Measurements from ENCODE around the gene TIAM1. TPM values are rescaled to one million over a fixed set of nuclear protein-coding genes. Genes with fewer than 3 reads are reported as not detected.

Gene TIAM1
- total RNA-seq, 1 experiment from 2014 or later = 3.7 TPM

DNA sequence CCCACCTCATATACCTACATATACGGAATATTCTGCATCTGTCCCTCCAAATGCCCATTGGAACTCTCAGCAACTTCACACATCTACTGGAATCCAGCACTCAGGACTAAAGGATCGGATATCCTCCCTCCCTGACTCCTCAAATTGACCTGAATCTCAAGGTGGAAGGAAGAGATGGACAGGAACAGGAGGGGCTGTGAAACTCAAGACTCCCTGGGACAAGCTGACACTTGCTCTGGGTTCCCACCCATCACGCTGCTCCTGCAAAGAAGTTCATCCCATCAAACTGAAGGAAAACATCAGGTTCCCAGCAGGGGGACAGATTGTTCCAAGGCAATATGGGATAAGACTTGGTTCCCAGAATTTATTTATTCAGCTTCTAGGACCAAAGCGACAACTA is 30.3 kb upstream of the TIAM1 start:
- POLR2A ChIA-PET = no interaction called here
- H3K27ac ChIP-seq (ENCODE audit: low read length) = no peak overlapping the region
- intact Hi-C loops (cut with micrococcal nuclease; ENCODE audit: unreplicated experiment) = no loop called here
- no peaks in the 10 kb centered on the region for H3K27me3 ChIP-seq (ENCODE audit: control insufficient read depth, insufficient read depth, low read length)
- H3K4me3 ChIP-seq (ENCODE audit: low read depth in 2 of 2, low read length in 2 of 2) = no peak overlapping the region
- BruUV-seq (replicated peaks) = no TSS peak
- in situ Hi-C loops (cut with HindIII; ENCODE audit: low pct_unique_long_range_greater_than_20kb, low sequenced_read_pairs) = no loop called here
- no peaks in the 10 kb centered on the region for H3K36me3 ChIP-seq (ENCODE audit: control insufficient read depth, insufficient read depth, low read length)
- H3K9me3 ChIP-seq (ENCODE audit: control insufficient read depth, insufficient read depth, low read depth, low read length) = no peaks in the 10 kb centered on the region
- no peak for ATAC-seq
- no peak for DNase-seq (ENCODE audit: low read depth, low spot score)
- no peak for TF ChIP-seq POLR2AphosphoS5 (IDR thresholded peaks at IDR 0.05; ENCODE audit: low read depth, low read length)
- no peak for TF ChIP-seq SIN3A (IDR thresholded peaks at IDR 0.05; ENCODE audit: borderline replicate concordance, insufficient read depth, low read depth, low read length)
- TF ChIP-seq, protein P1, sequence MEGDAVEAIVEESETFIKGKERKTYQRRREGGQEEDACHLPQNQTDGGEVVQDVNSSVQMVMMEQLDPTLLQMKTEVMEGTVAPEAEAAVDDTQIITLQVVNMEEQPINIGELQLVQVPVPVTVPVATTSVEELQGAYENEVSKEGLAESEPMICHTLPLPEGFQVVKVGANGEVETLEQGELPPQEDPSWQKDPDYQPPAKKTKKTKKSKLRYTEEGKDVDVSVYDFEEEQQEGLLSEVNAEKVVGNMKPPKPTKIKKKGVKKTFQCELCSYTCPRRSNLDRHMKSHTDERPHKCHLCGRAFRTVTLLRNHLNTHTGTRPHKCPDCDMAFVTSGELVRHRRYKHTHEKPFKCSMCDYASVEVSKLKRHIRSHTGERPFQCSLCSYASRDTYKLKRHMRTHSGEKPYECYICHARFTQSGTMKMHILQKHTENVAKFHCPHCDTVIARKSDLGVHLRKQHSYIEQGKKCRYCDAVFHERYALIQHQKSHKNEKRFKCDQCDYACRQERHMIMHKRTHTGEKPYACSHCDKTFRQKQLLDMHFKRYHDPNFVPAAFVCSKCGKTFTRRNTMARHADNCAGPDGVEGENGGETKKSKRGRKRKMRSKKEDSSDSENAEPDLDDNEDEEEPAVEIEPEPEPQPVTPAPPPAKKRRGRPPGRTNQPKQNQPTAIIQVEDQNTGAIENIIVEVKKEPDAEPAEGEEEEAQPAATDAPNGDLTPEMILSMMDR (IDR thresholded peaks at IDR 0.05) = no peak
- TF ChIP-seq, protein P2, sequence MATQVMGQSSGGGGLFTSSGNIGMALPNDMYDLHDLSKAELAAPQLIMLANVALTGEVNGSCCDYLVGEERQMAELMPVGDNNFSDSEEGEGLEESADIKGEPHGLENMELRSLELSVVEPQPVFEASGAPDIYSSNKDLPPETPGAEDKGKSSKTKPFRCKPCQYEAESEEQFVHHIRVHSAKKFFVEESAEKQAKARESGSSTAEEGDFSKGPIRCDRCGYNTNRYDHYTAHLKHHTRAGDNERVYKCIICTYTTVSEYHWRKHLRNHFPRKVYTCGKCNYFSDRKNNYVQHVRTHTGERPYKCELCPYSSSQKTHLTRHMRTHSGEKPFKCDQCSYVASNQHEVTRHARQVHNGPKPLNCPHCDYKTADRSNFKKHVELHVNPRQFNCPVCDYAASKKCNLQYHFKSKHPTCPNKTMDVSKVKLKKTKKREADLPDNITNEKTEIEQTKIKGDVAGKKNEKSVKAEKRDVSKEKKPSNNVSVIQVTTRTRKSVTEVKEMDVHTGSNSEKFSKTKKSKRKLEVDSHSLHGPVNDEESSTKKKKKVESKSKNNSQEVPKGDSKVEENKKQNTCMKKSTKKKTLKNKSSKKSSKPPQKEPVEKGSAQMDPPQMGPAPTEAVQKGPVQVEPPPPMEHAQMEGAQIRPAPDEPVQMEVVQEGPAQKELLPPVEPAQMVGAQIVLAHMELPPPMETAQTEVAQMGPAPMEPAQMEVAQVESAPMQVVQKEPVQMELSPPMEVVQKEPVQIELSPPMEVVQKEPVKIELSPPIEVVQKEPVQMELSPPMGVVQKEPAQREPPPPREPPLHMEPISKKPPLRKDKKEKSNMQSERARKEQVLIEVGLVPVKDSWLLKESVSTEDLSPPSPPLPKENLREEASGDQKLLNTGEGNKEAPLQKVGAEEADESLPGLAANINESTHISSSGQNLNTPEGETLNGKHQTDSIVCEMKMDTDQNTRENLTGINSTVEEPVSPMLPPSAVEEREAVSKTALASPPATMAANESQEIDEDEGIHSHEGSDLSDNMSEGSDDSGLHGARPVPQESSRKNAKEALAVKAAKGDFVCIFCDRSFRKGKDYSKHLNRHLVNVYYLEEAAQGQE (IDR thresholded peaks at IDR 0.05; ENCODE audit: insufficient read depth in 1 of 2, low read depth in 2 of 2, low read length in 1 of 2) = no peak
- no peak for TF ChIP-seq TCF7L2 (IDR thresholded peaks at IDR 0.05; ENCODE audit: low read depth, low read length)
- CTCF ChIA-PET = no interaction called here
- no peaks in the 10 kb centered on the region for H3K4me1 ChIP-seq (ENCODE audit: control insufficient read depth, insufficient read depth, low read length)

DNA sequence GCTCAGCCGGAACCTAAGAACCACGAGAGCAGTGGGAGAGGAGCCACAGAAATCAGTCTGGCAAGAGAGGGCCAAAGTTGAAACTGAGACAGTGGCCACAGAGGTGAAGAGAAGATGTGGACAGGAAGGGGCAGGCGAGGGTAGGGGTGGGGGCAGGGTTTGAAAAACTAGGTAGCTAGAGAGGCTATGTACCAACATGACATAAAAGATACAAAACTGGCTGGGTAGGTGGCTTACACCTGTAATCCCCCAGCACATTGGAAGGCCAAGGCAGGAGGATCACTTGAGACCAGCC is 28.4 kb upstream of the TIAM1 start:
- ChIA-PET POLR2A (no interaction called here), CTCF (no interaction called here)
- no TSS peak for BruUV-seq (replicated peaks)
- no peaks in the 10 kb centered on the region for H3K4me1 ChIP-seq (ENCODE audit: control insufficient read depth, insufficient read depth, low read length)
- DNase-seq (ENCODE audit: low read depth, low spot score) (no peak), ATAC-seq (no peak)
- H3K36me3 ChIP-seq (ENCODE audit: control insufficient read depth, insufficient read depth, low read length) = no peaks in the 10 kb centered on the region
- H3K9me3 ChIP-seq (ENCODE audit: control insufficient read depth, insufficient read depth, low read depth, low read length) = no peaks in the 10 kb centered on the region
- no peaks in the 10 kb centered on the region for H3K27me3 ChIP-seq (ENCODE audit: control insufficient read depth, insufficient read depth, low read length)
- in situ Hi-C loops (cut with HindIII; ENCODE audit: low pct_unique_long_range_greater_than_20kb, low sequenced_read_pairs) (no loop called here), intact Hi-C loops (cut with micrococcal nuclease; ENCODE audit: unreplicated experiment) (no loop called here)
- TF ChIP-seq, protein P1 (IDR thresholded peaks at IDR 0.05) = no peak
- TF ChIP-seq SIN3A (IDR thresholded peaks at IDR 0.05; ENCODE audit: borderline replicate concordance, insufficient read depth, low read depth, low read length) = no peak
- TF ChIP-seq, protein P2 (IDR thresholded peaks at IDR 0.05; ENCODE audit: insufficient read depth in 1 of 2, low read depth in 2 of 2, low read length in 1 of 2) = no peak
- TF ChIP-seq POLR2AphosphoS5 (IDR thresholded peaks at IDR 0.05; ENCODE audit: low read depth, low read length) = no peak
- TF ChIP-seq TCF7L2 (IDR thresholded peaks at IDR 0.05; ENCODE audit: low read depth, low read length) = no peak
- H3K27ac ChIP-seq (ENCODE audit: low read length) = no peak overlapping the region
- no peak overlapping the region for H3K4me3 ChIP-seq (ENCODE audit: low read depth in 2 of 2, low read length in 2 of 2)
